Measurements from ENCODE around the gene FARP2. TPM values are rescaled to one million over a fixed set of nuclear protein-coding genes. Genes with fewer than 3 reads are reported as not detected.

The FARP2 gene
- total RNA-seq, 2 donors from 2014 or later = 11.1 to 21.5 TPM

DNA sequence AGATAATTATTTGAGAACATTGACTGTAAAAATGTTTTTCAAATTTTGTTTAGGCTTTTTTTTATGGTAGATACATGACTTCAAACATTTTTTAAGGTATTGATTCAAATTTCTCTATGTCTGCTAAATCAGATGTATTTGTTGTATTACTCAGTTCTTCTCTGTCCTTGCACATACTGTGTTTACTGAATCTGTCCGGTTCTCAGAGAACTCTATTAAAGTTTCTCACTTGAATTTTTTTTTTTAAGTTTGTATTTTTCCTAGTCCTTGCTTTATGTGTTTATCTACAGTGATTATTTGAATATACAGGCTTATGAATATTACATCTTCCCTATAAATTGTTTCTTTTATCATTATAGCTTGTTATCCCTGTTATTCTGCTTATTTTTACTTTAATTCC, 35.1 kb upstream of the FARP2 start:
- peaks cover 4% of the 10 kb centered on the region for H3K36me3 ChIP-seq
- H3K9me3 ChIP-seq = no peaks in the 10 kb centered on the region
- H3K4me1 ChIP-seq = peaks cover 0 to 84% of the 10 kb centered on the region in 2 donors
- no peak for TF ChIP-seq CTCF (IDR thresholded peaks at IDR 0.05)
- no peak overlapping the region for H3K27ac ChIP-seq
- H3K4me3 ChIP-seq = no peak overlapping the region
- no peaks in the 10 kb centered on the region for H3K27me3 ChIP-seq
- no peak for DNase-seq (ENCODE audit: low spot score)

DNA sequence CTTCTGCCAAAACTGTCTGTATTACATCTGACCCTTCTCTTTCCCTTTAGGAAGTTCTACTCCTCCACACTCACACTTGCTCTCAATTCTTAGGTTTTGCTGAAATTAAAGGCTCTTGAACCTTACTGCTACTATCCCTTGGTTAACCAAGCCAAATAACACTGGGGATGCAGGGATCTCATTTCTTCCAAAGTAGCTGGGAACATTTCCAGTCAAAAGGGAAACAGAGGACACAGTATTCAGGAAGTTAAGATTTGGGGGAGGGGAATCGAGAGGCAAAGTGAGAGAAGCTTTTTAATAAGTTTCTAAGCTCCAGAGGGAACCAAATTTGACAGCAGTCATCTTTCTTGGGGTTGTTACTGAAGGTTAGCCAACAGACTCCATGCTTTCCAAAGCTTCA, 34.2 kb upstream of the FARP2 start:
- no peaks in the 10 kb centered on the region for H3K27me3 ChIP-seq
- H3K27ac ChIP-seq = no peak overlapping the region
- no peak overlapping the region for H3K4me3 ChIP-seq
- H3K4me1 ChIP-seq = peaks cover 0 to 79% of the 10 kb centered on the region in 2 donors
- peaks cover 9% of the 10 kb centered on the region for H3K36me3 ChIP-seq
- no peak for DNase-seq (ENCODE audit: low spot score)
- no peaks in the 10 kb centered on the region for H3K9me3 ChIP-seq
- no peak for TF ChIP-seq CTCF (IDR thresholded peaks at IDR 0.05)

DNA sequence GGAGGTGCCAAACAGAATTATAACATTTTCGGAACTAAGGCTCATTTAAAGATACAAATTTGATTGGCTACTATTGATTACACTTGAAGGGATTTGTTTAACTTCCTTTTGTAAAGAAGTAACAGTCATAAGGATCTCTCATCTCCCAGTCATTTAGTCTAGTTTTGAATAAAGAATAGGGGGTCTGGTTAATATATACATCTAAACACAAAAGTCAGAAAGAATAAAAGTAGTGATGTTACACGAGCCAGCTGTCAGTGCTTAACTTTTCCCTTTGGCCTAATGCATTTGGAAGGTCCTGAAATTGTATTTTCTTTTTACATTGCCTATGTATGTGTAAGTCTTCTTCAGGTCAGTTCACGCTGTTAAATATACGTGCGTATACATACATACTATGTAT, 32.3 kb upstream of the FARP2 start:
- Histone ChIP-seq H3K4me3 (no peak overlapping the region), H3K9me3 (no peaks in the 10 kb centered on the region), H3K27ac (no peak overlapping the region), H3K4me1 (peaks cover 0 to 60% of the 10 kb centered on the region in 2 donors), H3K27me3 (no peaks in the 10 kb centered on the region), H3K36me3 (peaks cover 22% of the 10 kb centered on the region)
- no peak for TF ChIP-seq CTCF (IDR thresholded peaks at IDR 0.05)
- no peak for DNase-seq (ENCODE audit: low spot score)

- H3K27me3 ChIP-seq = no peaks in the 10 kb centered on the region
- H3K4me1 ChIP-seq = peaks cover 0 to 50% of the 10 kb centered on the region in 2 donors
- H3K36me3 ChIP-seq = peaks cover 27% of the 10 kb centered on the region
These were observed 31.3 kb upstream of the FARP2 start for GRCh38 chr2:241324775-241325174.

DNA sequence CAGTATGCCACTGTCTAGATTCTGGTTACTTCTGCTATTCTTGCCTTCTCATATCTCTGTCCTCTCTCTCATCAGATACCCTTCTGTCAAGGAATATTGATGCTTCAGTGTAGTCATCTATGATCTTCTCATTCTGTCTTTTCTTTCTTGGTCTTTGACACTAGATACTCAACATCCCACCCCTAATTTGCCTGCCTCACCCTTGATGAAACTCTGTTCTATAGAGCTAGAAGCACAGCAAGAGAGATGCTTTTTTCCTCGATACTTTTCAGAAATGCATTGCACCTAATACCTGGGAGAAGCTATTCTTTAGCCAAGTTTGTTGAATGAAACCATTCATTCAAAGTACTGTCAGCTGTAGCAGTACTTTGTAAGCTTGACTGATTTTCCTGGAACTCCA, 30.8 kb upstream of the FARP2 start:
- H3K4me1 ChIP-seq = peaks cover 0 to 46% of the 10 kb centered on the region in 2 donors
- no peak overlapping the region for H3K27ac ChIP-seq
- peaks cover 27% of the 10 kb centered on the region for H3K36me3 ChIP-seq
- no peaks in the 10 kb centered on the region for H3K9me3 ChIP-seq
- H3K4me3 ChIP-seq = no peak overlapping the region
- no peak for DNase-seq (ENCODE audit: low spot score)
- H3K27me3 ChIP-seq = no peaks in the 10 kb centered on the region
- no peak for TF ChIP-seq CTCF (IDR thresholded peaks at IDR 0.05)

More at GRCh38 chr2:241324775-241325174, 31.3 kb upstream of the FARP2 start:
- TF ChIP-seq CTCF (IDR thresholded peaks at IDR 0.05) = no peak
- no peaks in the 10 kb centered on the region for H3K9me3 ChIP-seq
- no peak overlapping the region for H3K4me3 ChIP-seq
- DNase-seq (ENCODE audit: low spot score) = no peak
- H3K27ac ChIP-seq = no peak overlapping the region
